Stimulated activated CD8-positive, alpha-beta memory T cell treated with anti-CD3 and anti-CD28 coated beads, Interleukin-15, amount 100 ng/mL, for 4 hours (primary cell): ENCODE measurements around the gene DACH1.

Experiments
- DNase-seq, 2 donors: peaks; one replicate each; pipeline ENCODE4 v3.0.0-alpha.2; 2020; ENCODE audit warnings: low read depth in 2 of 2

Gene DACH1

GRCh38 chr13:71702253-71702652 is 164.8 kb downstream of the DACH1 start:
- DNase-seq, result no peak

GRCh38 chr13:71701741-71702140 is 165.3 kb downstream of the DACH1 start:
- no peak for DNase-seq

GRCh38 chr13:71699342-71699741 is 167.7 kb downstream of the DACH1 start:
- DNase-seq, result no peak

- DNase-seq, result no peak
Measured at GRCh38 chr13:71695662-71696061, 171.3 kb downstream of the DACH1 start.

GRCh38 chr13:71685072-71685471 is 181.9 kb downstream of the DACH1 start:
- DNase-seq, result no peak

GRCh38 chr13:71681901-71682613 is 184.9 kb downstream of the DACH1 start:
- no peak for DNase-seq

GRCh38 chr13:71677124-71677523 is 189.9 kb downstream of the DACH1 start:
- no peak for DNase-seq

- DNase-seq, result no peak
Measured at GRCh38 chr13:71672512-71672911, 194.5 kb downstream of the DACH1 start.

GRCh38 chr13:71663431-71663830 is 203.6 kb downstream of the DACH1 start:
- DNase-seq, result no peak

- DNase-seq, result no peak
Measured at GRCh38 chr13:71661921-71662320, 205.1 kb downstream of the DACH1 start.

- no peak for DNase-seq
Measured at GRCh38 chr13:71659404-71659803, 207.6 kb downstream of the DACH1 start.

GRCh38 chr13:71645467-71645866 is 221.5 kb downstream of the DACH1 start:
- DNase-seq, result no peak

GRCh38 chr13:71644579-71644978 is 222.4 kb downstream of the DACH1 start:
- DNase-seq, result no peak

GRCh38 chr13:71643448-71643860 is 223.6 kb downstream of the DACH1 start:
- no peak for DNase-seq

- no peak for DNase-seq
Measured at GRCh38 chr13:71638751-71639150, 228.3 kb downstream of the DACH1 start.

- no peak for DNase-seq
Measured at GRCh38 chr13:71634602-71635443, 232.2 kb downstream of the DACH1 start.

GRCh38 chr13:71634182-71634581 is 232.8 kb downstream of the DACH1 start:
- no peak for DNase-seq

- no peak for DNase-seq
Measured at GRCh38 chr13:71632721-71633120, 234.3 kb downstream of the DACH1 start.

GRCh38 chr13:71632206-71632605 is 234.8 kb downstream of the DACH1 start:
- DNase-seq, result no peak

GRCh38 chr13:71629167-71629566 is 237.8 kb downstream of the DACH1 start:
- DNase-seq, result no peak

- no peak for DNase-seq
Measured at GRCh38 chr13:71626421-71627117, 240.4 kb downstream of the DACH1 start.

- DNase-seq, result no peak
Measured at GRCh38 chr13:71625694-71626093, 241.3 kb downstream of the DACH1 start.
